Stimulated activated effector memory CD8-positive, alpha-beta T cell treated with anti-CD3 and anti-CD28 coated beads, Interleukin-12 subunit alpha, Interleukin-12 subunit beta, amount 100 ng/mL, for 72 hours (primary cell): Measurements from ENCODE around the gene MRPL4.

Source experiments
- ATAC-seq: fragments of 150-1000 bp; cut with Tn5 transposase; 2 replicates; pipeline ENCODE4 v1.10.0; 2021
- DNase-seq, 2 donors: peaks; one replicate each; pipeline ENCODE4 v3.0.0; 2021 to 2022; ENCODE audit warnings: low spot score in 2 of 2
- H3K27ac Mint-ChIP-seq: one replicate; pipeline ENCODE4 v1.8.0; 2022; ENCODE audit warnings: mild to moderate bottlenecking, mixed read lengths
- H3K36me3 Mint-ChIP-seq: one replicate; pipeline ENCODE4 v1.8.0; 2022; ENCODE audit warnings: mild to moderate bottlenecking, mixed read lengths
- H3K4me1 Mint-ChIP-seq: one replicate; pipeline ENCODE4 v1.8.0; 2022; ENCODE audit warnings: mixed read lengths
- H3K4me3 Mint-ChIP-seq: one replicate; pipeline ENCODE4 v1.8.0; 2022; ENCODE audit warnings: mild to moderate bottlenecking, mixed read lengths
- H3K9me3 Mint-ChIP-seq: one replicate; pipeline ENCODE4 v1.8.0; 2022; ENCODE audit warnings: mixed read lengths

MRPL4 gene

GRCh38 chr19:10286803-10287737 is 35.1 kb downstream of the MRPL4 start, which contains the start of gene ICAM4:
Gene ICAM4 (plus strand): TSS chr19:10286955. CDS start chr19:10287013, 58 bp downstream.
- Mint-ChIP-seq H3K9me3 (no peaks in the 10 kb centered on the region), H3K4me3 (peak within 1 kb of the TSS; percentile 96), H3K4me1 (peaks cover 80% of the 10 kb centered on the region), H3K27ac (peak within 1 kb of the TSS; percentile 63), H3K36me3 (peaks cover 81% of the 10 kb centered on the region)
- DNase-seq (peak in 1 of 2 donors; percentile 66), ATAC-seq (peak; percentile 30)

GRCh38 chr19:10288662-10289166 is 36.7 kb downstream of the MRPL4 start:
- Mint-ChIP-seq H3K4me1 (peaks cover 90% of the 10 kb centered on the region), H3K4me3 (peak overlapping the region; percentile 96), H3K27ac (peak overlapping the region; percentile 63), H3K36me3 (peaks cover 76% of the 10 kb centered on the region), H3K9me3 (no peaks in the 10 kb centered on the region)
- ATAC-seq, result peak; percentile 29
- DNase-seq, result no peak

- ATAC-seq, result peak; percentile 69
- peak in 1 of 2 donors; percentile 84 for DNase-seq
- Mint-ChIP-seq H3K4me3 (peak overlapping the region; percentile 96), H3K27ac (peak overlapping the region; percentile 63), H3K36me3 (peaks cover 70% of the 10 kb centered on the region), H3K4me1 (peaks cover 92% of the 10 kb centered on the region), H3K9me3 (no peaks in the 10 kb centered on the region)
Observed at GRCh38 chr19:10289167-10289835, 37.3 kb downstream of the MRPL4 start.

GRCh38 chr19:10289836-10290356 is 37.9 kb downstream of the MRPL4 start, which contains the start of gene ICAM5:
Gene ICAM5 (plus strand): TSS chr19:10289952. CDS start chr19:10290044, 92 bp downstream.
- ATAC-seq, result peak; percentile 26

GRCh38 chr19:10290357-10290875 is 38.4 kb downstream of the MRPL4 start:
- DNase-seq (no peak), ATAC-seq (no peak)
- Mint-ChIP-seq H3K4me3 (peak overlapping the region; percentile 96), H3K9me3 (no peaks in the 10 kb centered on the region), H3K27ac (peak overlapping the region; percentile 83), H3K36me3 (peaks cover 61% of the 10 kb centered on the region), H3K4me1 (peaks cover 92% of the 10 kb centered on the region)

More at GRCh38 chr19:10289836-10290356, 37.9 kb downstream of the MRPL4 start, which contains the start of gene ICAM5:
- Mint-ChIP-seq H3K4me3 (peak within 1 kb of the TSS; percentile 96), H3K9me3 (no peaks in the 10 kb centered on the region), H3K36me3 (peaks cover 64% of the 10 kb centered on the region), H3K27ac (peak within 1 kb of the TSS; percentile 83), H3K4me1 (peaks cover 92% of the 10 kb centered on the region)
- no peak for DNase-seq

GRCh38 chr19:10290876-10291553 is 39.0 kb downstream of the MRPL4 start:
- ATAC-seq (peak; percentile 43), DNase-seq (peak in 1 of 2 donors; percentile 78)
- Mint-ChIP-seq H3K36me3 (peaks cover 60% of the 10 kb centered on the region), H3K4me1 (peaks cover 92% of the 10 kb centered on the region), H3K9me3 (no peaks in the 10 kb centered on the region), H3K4me3 (peak overlapping the region; percentile 96), H3K27ac (peak overlapping the region; percentile 83)

- Mint-ChIP-seq H3K4me1 (peaks cover 85% of the 10 kb centered on the region), H3K36me3 (peaks cover 53% of the 10 kb centered on the region), H3K9me3 (no peaks in the 10 kb centered on the region), H3K27ac (no peak overlapping the region), H3K4me3 (peak overlapping the region; percentile 96)
- DNase-seq (no peak), ATAC-seq (no peak)
Observed at GRCh38 chr19:10291554-10292205, 39.7 kb downstream of the MRPL4 start.

GRCh38 chr19:10292206-10292788 is 40.3 kb downstream of the MRPL4 start:
- peak overlapping the region; percentile 96 for H3K4me3 Mint-ChIP-seq
- peak; percentile 60 for ATAC-seq
- H3K36me3 Mint-ChIP-seq, result peaks cover 47% of the 10 kb centered on the region
- DNase-seq, result peak; percentile 80 to 92
- H3K27ac Mint-ChIP-seq, result no peak overlapping the region
- H3K4me1 Mint-ChIP-seq, result peaks cover 79% of the 10 kb centered on the region
- H3K9me3 Mint-ChIP-seq, result no peaks in the 10 kb centered on the region

- Mint-ChIP-seq H3K4me3 (peak overlapping the region; percentile 96), H3K36me3 (peaks cover 40% of the 10 kb centered on the region), H3K9me3 (no peaks in the 10 kb centered on the region), H3K27ac (no peak overlapping the region), H3K4me1 (peaks cover 72% of the 10 kb centered on the region)
- ATAC-seq (no peak), DNase-seq (no peak)
Observed at GRCh38 chr19:10292789-10293636, 41.0 kb downstream of the MRPL4 start.

GRCh38 chr19:10293637-10294367 is 41.8 kb downstream of the MRPL4 start:
- H3K4me3 Mint-ChIP-seq, result peak overlapping the region; percentile 96
- peaks cover 64% of the 10 kb centered on the region for H3K4me1 Mint-ChIP-seq
- DNase-seq (no peak), ATAC-seq (no peak)
- no peak overlapping the region for H3K27ac Mint-ChIP-seq
- no peaks in the 10 kb centered on the region for H3K9me3 Mint-ChIP-seq
- H3K36me3 Mint-ChIP-seq, result peaks cover 35% of the 10 kb centered on the region

GRCh38 chr19:10294368-10294697 is 42.3 kb downstream of the MRPL4 start:
- Mint-ChIP-seq H3K4me3 (peak overlapping the region; percentile 87), H3K9me3 (no peaks in the 10 kb centered on the region), H3K4me1 (peaks cover 59% of the 10 kb centered on the region), H3K36me3 (peaks cover 32% of the 10 kb centered on the region), H3K27ac (no peak overlapping the region)
- DNase-seq (no peak), ATAC-seq (no peak)

- Mint-ChIP-seq H3K36me3 (peaks cover 30% of the 10 kb centered on the region), H3K4me1 (peaks cover 59% of the 10 kb centered on the region), H3K27ac (peak overlapping the region; percentile 77), H3K9me3 (no peaks in the 10 kb centered on the region), H3K4me3 (peak overlapping the region; percentile 87)
- peak; percentile 51 to 80 for DNase-seq
- peak; percentile 70 for ATAC-seq
Observed at GRCh38 chr19:10295305-10295846, 43.4 kb downstream of the MRPL4 start.
